HG03060 (cell line): ENCODE data around the gene SLC25A25.

ENCODE experiments used
- ATAC-seq: cut with Tn5 transposase; IDR thresholded peaks from one replicate; pipeline ENCODE4 v1.9.1; 2021; ENCODE audit warnings: low read depth, moderate number of reproducible peaks; ENCODE audit not compliant: unreplicated experiment

Gene SLC25A25

DNA sequence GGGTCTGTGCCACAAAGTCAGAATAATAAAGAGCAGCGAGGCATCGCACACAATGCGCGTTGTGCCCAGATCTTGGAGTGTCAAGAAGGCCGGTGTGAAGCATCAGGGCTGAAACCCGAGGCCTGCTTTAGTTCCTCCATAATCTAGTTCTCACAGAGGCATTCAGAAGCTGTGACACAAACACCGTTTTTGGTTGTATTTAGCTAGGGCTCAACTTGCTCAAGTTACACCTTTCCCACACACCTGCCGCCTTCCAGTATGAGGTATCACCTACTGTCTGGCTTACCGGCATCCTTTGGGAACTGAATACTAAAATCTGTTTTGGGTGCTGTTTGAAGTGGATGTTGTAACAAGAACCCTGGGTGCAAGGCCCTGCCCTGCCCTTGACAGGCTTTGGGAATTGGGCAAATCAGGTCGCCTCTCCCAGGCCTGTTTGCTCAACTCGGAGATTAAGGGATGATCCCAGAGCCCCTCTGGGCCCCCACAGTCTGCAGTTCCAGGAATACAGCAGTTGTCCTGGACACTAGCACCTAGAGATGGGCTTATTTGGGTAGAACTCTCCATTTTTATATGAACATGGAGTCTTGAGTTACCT is 27.0 kb downstream of the SLC25A25 start:
- no peak for ATAC-seq

DNA sequence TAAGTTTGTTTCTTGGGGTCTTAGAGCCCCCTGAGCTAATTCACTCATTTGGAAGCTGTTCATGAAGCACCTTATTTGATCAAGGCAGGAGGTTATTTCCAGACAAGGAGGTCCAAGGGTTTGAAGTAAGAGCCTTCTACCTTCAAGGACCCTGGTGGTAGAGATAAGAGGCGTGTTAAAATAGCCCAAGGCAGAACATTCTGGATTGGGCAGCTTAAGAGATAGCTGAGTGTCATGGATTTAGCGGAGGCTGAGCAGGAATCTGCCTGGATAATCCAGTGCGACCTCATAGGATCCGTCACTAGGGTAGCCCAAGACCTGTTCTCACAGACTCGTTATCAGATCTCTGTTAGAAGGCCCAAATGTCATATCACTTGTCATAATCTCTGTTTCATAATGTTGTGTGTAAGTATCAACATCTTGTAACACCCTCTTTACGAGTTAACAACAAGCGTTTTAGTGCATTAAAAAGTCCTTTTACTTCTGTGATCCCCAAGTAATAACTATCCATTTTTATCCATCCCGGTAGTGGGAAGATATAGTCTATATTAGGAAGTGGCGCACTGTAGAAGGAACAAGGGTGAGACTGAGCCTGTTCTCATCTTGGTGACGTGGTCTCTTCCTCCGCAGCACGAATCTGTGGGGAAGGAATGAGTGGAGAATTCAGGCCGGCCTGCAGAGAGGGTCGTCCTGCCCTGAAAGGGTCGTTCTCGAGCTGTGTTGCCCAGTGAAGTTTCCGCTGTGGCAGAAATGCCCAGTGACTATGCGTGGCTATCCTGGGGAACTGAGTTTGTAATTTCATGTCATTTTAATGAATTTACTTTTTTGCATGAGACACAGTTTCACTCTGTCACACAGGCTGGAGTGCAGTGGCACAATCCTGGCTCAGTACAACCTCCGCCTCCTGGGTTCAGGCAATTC is 28.8 kb downstream of the SLC25A25 start:
- ATAC-seq: no peak

- ATAC-seq: no peak
These were observed 29.7 kb downstream of the SLC25A25 start for GRCh38 chr9:128097543-128098296.

GRCh38 chr9:128098297-128099230 is 30.5 kb downstream of the SLC25A25 start:
- ATAC-seq: no peak

DNA sequence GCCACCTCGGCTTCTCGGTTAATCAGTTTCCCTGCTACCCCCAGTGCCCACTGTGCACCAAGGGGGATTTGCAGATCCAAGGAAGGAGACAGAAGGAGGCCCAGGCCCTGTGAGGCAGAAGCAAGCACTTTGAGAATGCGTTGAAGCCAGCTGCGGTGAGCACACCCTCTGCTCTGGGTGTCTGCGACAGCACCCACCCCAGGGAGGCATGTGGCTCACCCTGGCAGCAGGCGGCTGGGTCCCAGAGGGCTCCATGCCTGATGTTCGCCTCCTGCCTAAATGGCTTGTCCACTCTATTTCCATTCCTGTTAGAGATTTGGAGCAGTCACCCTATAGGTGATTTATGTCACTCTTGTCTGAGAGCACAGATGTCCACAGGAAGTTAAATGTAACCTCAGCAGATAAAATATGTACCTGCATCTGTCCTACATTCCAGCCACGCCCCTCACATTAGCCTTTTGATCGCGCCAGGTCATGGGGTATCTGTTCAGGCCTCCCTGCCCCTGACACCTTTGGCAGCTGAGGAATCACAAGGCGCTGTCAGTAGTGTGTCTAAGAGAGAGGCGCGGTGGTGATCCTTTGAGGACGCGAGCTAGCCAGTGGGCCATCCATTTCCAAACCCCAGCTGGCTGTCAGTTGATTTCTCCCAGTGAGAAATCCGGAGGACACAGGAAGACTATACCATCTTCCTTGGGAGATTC is 31.3 kb downstream of the SLC25A25 start:
- no peak for ATAC-seq

GRCh38 chr9:128099932-128100491 is 32.0 kb downstream of the SLC25A25 start:
- no peak for ATAC-seq

GRCh38 chr9:128100581-128100980 is 32.5 kb downstream of the SLC25A25 start:
- ATAC-seq: no peak

DNA sequence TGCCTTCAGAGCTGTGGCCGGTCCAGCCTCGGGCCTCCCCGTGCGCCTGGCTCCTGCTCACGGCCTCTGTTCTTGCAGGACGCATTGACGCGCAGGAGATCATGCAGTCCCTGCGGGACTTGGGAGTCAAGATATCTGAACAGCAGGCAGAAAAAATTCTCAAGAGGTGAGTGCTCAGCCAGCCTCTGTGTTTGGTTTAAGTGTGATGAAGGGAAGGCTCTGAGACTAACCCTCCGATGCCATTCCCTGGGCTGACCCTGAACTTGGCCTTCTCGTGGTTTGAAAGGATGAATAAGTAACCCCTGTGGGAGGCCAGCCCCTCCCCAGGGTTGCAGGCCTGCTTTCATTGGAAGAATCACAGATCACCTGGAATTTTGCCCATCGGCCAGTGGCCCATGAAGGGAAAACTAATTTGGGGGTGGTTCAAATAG is 33.2 kb downstream of the SLC25A25 start:
- ATAC-seq: no peak

GRCh38 chr9:128101690-128102089 is 33.7 kb downstream of the SLC25A25 start:
- no peak for ATAC-seq

DNA sequence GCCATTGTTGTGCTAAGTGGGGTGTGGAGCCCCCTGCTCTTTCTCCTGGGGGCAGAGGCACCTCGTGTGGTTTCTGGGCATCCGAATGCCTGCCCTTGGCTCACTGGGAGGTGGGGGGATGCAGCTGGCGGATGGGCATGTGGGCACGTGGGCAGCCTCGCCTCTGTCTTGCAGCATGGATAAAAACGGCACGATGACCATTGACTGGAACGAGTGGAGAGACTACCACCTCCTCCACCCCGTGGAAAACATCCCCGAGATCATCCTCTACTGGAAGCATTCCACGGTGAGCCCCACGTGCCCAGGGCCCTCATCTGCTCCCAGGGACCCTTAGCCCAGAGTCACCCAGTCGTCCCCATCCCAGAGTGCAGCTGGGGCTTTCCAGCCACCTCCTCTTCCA is 34.2 kb downstream of the SLC25A25 start:
- ATAC-seq: no peak

DNA sequence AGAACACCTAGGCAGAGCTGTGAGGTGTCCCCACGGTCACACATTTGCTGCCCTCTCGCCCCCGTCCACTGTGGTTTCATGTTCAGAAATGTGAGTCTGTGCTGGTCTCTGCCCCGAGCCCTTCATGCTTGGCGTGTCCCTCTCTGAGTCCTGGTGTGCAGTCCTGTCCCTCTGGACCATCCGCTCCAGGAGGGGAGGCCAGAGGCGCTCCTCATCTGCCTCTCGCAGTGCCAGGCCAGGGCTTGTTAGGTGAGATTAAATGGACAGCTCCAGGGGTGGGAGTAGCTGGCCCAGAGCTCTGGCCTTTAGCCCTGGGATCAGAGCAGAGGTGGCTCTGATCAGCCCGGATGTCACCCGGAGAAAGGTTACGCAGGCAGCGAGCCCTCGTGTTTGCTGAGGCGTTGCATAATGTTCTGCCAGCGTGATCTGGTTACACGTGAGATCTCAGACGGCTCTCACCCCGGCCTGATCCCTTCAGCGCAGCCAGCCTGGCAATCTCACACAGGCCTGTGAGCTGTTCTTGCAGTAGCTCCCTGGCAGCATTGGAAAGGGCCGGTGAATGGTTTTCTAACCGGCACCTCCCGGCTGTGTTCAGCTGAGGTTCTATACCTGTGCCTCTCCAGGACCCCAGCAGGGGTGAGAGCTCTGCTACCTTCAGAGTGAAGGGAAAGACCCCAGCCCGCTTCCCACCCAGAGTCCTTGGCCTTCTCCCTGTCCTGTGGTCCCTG is 35.0 kb downstream of the SLC25A25 start:
- no peak for ATAC-seq

DNA sequence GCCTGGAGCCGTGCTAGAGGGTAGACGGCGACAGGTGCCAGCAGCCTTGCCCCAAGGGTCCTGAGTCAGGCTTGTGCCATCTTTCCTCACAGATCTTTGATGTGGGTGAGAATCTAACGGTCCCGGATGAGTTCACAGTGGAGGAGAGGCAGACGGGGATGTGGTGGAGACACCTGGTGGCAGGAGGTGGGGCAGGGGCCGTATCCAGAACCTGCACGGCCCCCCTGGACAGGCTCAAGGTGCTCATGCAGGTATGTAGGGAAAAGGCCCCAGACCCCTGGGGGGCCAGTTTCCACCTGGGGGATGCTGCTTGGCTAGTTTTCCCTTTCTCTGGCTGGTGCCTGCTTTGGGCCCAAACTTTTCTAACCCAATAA is 35.5 kb downstream of the SLC25A25 start:
- no peak for ATAC-seq

DNA sequence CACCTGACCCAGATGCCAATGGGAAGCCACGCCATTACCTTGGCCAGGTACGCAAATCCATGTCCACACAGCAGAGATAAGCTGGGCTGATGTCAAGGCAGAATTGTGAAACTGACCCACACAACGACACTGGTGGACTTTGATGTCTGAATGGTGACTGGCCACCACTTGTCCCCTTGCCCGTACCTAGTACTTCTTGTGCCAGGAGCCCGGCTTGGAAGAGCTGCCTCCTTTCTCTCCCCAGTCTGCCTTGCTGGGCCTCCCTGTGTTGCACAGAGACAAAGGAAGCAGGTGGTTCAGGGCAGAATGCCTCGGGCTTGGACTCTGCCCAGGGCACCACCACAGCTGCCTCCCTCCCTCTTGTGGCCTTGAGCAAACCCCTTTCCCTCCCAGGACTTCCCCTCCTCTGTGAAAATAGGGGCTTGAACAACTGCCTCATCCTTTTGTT is 36.2 kb downstream of the SLC25A25 start:
- ATAC-seq: no peak

- ATAC-seq: no peak
These were observed 37.6 kb downstream of the SLC25A25 start for GRCh38 chr9:128105538-128106175.

- no peak for ATAC-seq
These were observed 38.3 kb downstream of the SLC25A25 start for GRCh38 chr9:128106181-128106939.

DNA sequence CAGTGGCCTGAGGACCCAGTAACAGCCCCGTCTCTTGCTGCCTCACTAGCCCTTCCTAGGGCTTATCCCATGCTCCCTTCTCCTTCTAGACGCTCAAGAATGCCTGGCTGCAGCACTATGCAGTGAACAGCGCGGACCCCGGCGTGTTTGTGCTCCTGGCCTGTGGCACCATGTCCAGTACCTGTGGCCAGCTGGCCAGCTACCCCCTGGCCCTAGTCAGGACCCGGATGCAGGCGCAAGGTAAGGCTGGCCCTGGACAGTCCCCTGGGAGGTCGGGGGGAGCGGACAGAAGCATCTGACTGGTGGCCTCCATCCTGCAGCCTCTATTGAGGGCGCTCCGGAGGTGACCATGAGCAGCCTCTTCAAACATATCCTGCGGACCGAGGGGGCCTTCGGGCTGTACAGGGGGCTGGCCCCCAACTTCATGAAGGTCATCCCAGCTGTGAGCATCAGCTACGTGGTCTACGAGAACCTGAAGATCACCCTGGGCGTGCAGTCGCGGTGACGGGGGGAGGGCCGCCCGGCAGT is 39.0 kb downstream of the SLC25A25 start:
- no peak for ATAC-seq
